Mammary epithelial cell (primary cell): ENCODE results near the gene HSPA13.

ENCODE experiments used
- EZH2 ChIP-seq: IDR thresholded peaks from 2 replicates; pipeline ENCODE4 v1.6.1; 2012; ENCODE audit warnings: low read length, inconsistent platforms, borderline replicate concordance
- TF ChIP-seq, protein P1 (sequence below), 2 donors: IDR thresholded peaks in 1 of 2; conservative IDR thresholded peaks in 1 of 2; 2 replicates each; pipeline ENCODE4 v1.5.1; 2011 to 2012; ENCODE audit warnings: inconsistent platforms in 2 of 2, low read length in 2 of 2, mild to moderate bottlenecking in 2 of 2, control low read depth in 1 of 2, low read depth in 1 of 2; ENCODE audit not compliant: insufficient read depth in 1 of 2; ENCODE audit errors: extremely low read depth in 1 of 2

DNA sequence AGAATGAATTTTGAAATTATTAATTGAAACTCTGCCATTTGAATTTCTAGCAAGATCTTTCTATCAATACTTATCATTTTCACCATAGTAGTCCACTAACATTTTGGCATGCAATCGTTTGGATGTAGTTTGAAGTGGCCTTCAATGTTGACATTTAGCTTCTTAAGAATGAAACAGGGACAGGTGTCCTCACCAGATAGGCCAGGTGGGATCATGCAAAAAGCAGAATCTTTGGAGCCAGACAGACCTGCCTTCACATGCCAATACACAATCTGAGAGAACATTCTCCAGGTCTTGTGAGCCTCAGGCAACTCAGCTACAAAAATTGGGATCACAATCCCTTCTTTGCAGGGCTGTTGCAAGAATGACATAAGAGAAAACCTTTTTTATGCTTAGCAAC lies 18.3 kb upstream of the HSPA13 start:
- TF ChIP-seq, protein P1, sequence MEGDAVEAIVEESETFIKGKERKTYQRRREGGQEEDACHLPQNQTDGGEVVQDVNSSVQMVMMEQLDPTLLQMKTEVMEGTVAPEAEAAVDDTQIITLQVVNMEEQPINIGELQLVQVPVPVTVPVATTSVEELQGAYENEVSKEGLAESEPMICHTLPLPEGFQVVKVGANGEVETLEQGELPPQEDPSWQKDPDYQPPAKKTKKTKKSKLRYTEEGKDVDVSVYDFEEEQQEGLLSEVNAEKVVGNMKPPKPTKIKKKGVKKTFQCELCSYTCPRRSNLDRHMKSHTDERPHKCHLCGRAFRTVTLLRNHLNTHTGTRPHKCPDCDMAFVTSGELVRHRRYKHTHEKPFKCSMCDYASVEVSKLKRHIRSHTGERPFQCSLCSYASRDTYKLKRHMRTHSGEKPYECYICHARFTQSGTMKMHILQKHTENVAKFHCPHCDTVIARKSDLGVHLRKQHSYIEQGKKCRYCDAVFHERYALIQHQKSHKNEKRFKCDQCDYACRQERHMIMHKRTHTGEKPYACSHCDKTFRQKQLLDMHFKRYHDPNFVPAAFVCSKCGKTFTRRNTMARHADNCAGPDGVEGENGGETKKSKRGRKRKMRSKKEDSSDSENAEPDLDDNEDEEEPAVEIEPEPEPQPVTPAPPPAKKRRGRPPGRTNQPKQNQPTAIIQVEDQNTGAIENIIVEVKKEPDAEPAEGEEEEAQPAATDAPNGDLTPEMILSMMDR (conservative IDR thresholded peaks at IDR 0.05 in 1 of 2, IDR thresholded peaks at IDR 0.05 in 1 of 2; ENCODE audit: extremely low read depth in 1 of 2, insufficient read depth in 1 of 2, low read depth in 1 of 2, low read length in 2 of 2) = no peak
- TF ChIP-seq EZH2 = no peak
